ENCODE measurements around the gene GRAP2. TPM values are rescaled to one million over a fixed set of nuclear protein-coding genes. Genes with fewer than 3 reads are reported as not detected.

The GRAP2 gene
- polyA plus RNA-seq, 1 of the 3 experiments (the other 2 are of a cell fraction) = 0.13 TPM

DNA sequence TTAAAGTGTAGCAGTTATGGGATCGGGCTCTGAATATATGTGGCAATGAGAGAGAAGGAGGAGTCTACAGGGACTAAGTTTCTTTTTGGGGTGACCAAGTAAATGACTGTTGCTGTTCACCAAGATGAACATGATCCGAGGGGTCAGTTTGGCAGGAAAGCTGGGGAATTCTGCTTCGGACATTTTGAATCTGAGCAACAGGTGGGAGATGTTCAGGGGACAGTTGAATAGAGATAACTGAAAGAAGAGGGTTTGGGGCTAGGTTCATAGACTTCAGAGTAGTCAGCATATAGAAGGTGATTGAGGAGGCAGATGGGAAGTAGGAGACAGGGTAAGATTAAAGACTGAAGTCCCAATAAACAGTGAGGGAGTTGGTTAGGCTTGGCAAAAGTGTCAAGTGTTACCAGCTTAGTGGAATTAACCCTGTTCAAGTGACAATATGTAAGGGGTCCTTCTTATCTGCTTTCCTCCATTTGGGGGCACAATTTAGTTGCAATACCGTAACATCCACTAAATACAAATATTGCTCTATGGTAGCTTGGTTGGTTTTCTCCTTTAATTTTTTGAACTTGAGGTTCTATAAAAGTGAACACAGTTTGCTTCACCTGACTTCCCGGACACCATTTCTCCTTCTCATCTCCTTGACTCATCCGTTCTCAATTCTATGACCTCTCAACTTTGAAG is 4.4 kb upstream of the GRAP2 start:
- ChIA-PET POLR2A (no interaction called here), CTCF (no interaction called here)
- no peaks in the 10 kb centered on the region for H3K27me3 ChIP-seq (ENCODE audit: insufficient read depth)
- DNase-seq = no peak
- TF ChIP-seq, protein P1, sequence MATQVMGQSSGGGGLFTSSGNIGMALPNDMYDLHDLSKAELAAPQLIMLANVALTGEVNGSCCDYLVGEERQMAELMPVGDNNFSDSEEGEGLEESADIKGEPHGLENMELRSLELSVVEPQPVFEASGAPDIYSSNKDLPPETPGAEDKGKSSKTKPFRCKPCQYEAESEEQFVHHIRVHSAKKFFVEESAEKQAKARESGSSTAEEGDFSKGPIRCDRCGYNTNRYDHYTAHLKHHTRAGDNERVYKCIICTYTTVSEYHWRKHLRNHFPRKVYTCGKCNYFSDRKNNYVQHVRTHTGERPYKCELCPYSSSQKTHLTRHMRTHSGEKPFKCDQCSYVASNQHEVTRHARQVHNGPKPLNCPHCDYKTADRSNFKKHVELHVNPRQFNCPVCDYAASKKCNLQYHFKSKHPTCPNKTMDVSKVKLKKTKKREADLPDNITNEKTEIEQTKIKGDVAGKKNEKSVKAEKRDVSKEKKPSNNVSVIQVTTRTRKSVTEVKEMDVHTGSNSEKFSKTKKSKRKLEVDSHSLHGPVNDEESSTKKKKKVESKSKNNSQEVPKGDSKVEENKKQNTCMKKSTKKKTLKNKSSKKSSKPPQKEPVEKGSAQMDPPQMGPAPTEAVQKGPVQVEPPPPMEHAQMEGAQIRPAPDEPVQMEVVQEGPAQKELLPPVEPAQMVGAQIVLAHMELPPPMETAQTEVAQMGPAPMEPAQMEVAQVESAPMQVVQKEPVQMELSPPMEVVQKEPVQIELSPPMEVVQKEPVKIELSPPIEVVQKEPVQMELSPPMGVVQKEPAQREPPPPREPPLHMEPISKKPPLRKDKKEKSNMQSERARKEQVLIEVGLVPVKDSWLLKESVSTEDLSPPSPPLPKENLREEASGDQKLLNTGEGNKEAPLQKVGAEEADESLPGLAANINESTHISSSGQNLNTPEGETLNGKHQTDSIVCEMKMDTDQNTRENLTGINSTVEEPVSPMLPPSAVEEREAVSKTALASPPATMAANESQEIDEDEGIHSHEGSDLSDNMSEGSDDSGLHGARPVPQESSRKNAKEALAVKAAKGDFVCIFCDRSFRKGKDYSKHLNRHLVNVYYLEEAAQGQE (IDR thresholded peaks at IDR 0.05; ENCODE audit: low read depth, low read length) = no peak
- TF ChIP-seq USF1 (IDR thresholded peaks at IDR 0.05; ENCODE audit: borderline replicate concordance, low read depth) (no peak), ELF1 (IDR thresholded peaks at IDR 0.05) (no peak), GABPA (IDR thresholded peaks at IDR 0.05; ENCODE audit: low read depth) (no peak), RAD21 (IDR thresholded peaks at IDR 0.05; ENCODE audit: low read length) (no peak), RFX5 (IDR thresholded peaks at IDR 0.05; ENCODE audit: low read length) (no peak)
- H3K9ac ChIP-seq = no peak overlapping the region
- H3K9me2 ChIP-seq = no peaks in the 10 kb centered on the region
- no peaks in the 10 kb centered on the region for H4K20me1 ChIP-seq (ENCODE audit: insufficient read depth)
- no peak overlapping the region for H3K27ac ChIP-seq (ENCODE audit: low read depth in 2 of 2, low read length in 1 of 2)
- no peaks in the 10 kb centered on the region for H3K79me2 ChIP-seq (ENCODE audit: insufficient read depth)
- no peaks in the 10 kb centered on the region for H3F3A ChIP-seq (replicated peaks; ENCODE audit: insufficient read depth)
- no peak overlapping the region for H3K4me2 ChIP-seq
- WGBS (ENCODE audit: low lambda C conversion rate) = 49% methylated on average over 6 of the region's 6 CpGs
- H3K9me3 ChIP-seq = no peaks in the 10 kb centered on the region
- no peak overlapping the region for H2AFZ ChIP-seq (ENCODE audit: low read depth)
- no peak overlapping the region for H3K4me3 ChIP-seq (ENCODE audit: low read depth in 2 of 2, low read length in 1 of 2)
- H3K4me1 ChIP-seq (ENCODE audit: control insufficient read depth in 1 of 2, insufficient read depth in 2 of 2, low read depth in 1 of 2, low read length in 1 of 2) = no peaks in the 10 kb centered on the region
- no peaks in the 10 kb centered on the region for H3K36me3 ChIP-seq (replicated peaks in 1 of 2; ENCODE audit: control insufficient read depth in 1 of 2, insufficient read depth in 2 of 2, low read length in 1 of 2)

DNA sequence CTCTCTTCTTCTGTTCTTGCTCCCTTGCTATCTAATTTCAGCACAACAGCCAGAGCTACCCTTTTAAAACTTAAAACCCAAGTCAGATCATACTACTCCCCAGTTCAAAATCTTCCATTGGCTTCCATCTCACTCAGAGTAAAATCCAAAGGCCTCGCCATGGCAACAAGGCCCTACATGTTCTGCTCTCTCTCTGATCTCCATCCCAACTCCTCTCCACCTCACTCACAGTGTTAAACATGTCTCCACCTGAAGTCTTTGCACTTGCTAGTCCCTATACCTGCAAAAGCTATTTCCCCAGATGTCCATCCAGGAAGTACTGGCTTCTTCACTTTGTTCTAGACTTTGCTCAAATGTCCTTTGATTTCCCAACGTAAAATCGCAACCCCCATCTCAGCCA is 3.0 kb upstream of the GRAP2 start:
- CTCF ChIA-PET = no interaction called here
- Histone ChIP-seq H3K9me3 (no peaks in the 10 kb centered on the region), H3K4me2 (no peak overlapping the region), H3K27ac (ENCODE audit: low read depth in 2 of 2, low read length in 1 of 2) (no peak overlapping the region), H3K27me3 (ENCODE audit: insufficient read depth) (no peaks in the 10 kb centered on the region), H3K36me3 (replicated peaks in 1 of 2; ENCODE audit: control insufficient read depth in 1 of 2, insufficient read depth in 2 of 2, low read length in 1 of 2) (no peaks in the 10 kb centered on the region), H3K4me1 (ENCODE audit: control insufficient read depth in 1 of 2, insufficient read depth in 2 of 2, low read depth in 1 of 2, low read length in 1 of 2) (no peaks in the 10 kb centered on the region), H3K4me3 (ENCODE audit: low read depth in 2 of 2, low read length in 1 of 2) (no peak overlapping the region), H3K9me2 (no peaks in the 10 kb centered on the region), H3K79me2 (ENCODE audit: insufficient read depth) (no peaks in the 10 kb centered on the region), H2AFZ (ENCODE audit: low read depth) (no peak overlapping the region), H3F3A (replicated peaks; ENCODE audit: insufficient read depth) (no peaks in the 10 kb centered on the region), H4K20me1 (ENCODE audit: insufficient read depth) (no peaks in the 10 kb centered on the region), H3K9ac (no peak overlapping the region)
- TF ChIP-seq MEF2A (IDR thresholded peaks at IDR 0.05; ENCODE audit: borderline replicate concordance, low read depth) (no peak), SMC3 (IDR thresholded peaks at IDR 0.05; ENCODE audit: low read depth, low read length) (no peak), NRF1 (IDR thresholded peaks at IDR 0.05; ENCODE audit: low read depth, low read length) (no peak), NFIC (IDR thresholded peaks at IDR 0.05; ENCODE audit: borderline replicate concordance) (no peak), CHD2 (IDR thresholded peaks at IDR 0.05; ENCODE audit: low read length, partially characterized antibody) (no peak), FOXJ3 (CRISPR knock-in tag; IDR thresholded peaks at IDR 0.05) (no peak), RCOR1 (IDR thresholded peaks at IDR 0.05; ENCODE audit: low read length) (no peak), RFX5 (IDR thresholded peaks at IDR 0.05; ENCODE audit: low read length) (no peak), RXRA (IDR thresholded peaks at IDR 0.05; ENCODE audit: borderline replicate concordance, low read depth) (no peak), YY1 (IDR thresholded peaks at IDR 0.05; ENCODE audit: low read depth) (no peak), TEAD4 (IDR thresholded peaks at IDR 0.05; ENCODE audit: borderline replicate concordance, insufficient read depth) (no peak), ZBTB33 (IDR thresholded peaks at IDR 0.05; ENCODE audit: borderline replicate concordance, low read depth) (no peak), USF1 (IDR thresholded peaks at IDR 0.05; ENCODE audit: borderline replicate concordance, low read depth) (no peak), GABPA (IDR thresholded peaks at IDR 0.05; ENCODE audit: low read depth) (no peak), POLR2AphosphoS5 (IDR thresholded peaks at IDR 0.05; ENCODE audit: low read depth, low read length) (no peak), MAX (IDR thresholded peaks at IDR 0.05; ENCODE audit: low read depth) (no peak)
- TF ChIP-seq, protein P2, sequence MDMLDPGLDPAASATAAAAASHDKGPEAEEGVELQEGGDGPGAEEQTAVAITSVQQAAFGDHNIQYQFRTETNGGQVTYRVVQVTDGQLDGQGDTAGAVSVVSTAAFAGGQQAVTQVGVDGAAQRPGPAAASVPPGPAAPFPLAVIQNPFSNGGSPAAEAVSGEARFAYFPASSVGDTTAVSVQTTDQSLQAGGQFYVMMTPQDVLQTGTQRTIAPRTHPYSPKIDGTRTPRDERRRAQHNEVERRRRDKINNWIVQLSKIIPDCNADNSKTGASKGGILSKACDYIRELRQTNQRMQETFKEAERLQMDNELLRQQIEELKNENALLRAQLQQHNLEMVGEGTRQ (IDR thresholded peaks at IDR 0.05; ENCODE audit: borderline replicate concordance, low read depth, low read length) = no peak
- 42% methylated on average over 3 of the region's 3 CpGs for WGBS (ENCODE audit: low lambda C conversion rate)
- DNase-seq = no peak
- POLR2A ChIA-PET = interaction anchor here (0.6 kb wide), 1 partner anchor 13 kb away, joined by 3 read pairs; no protein-coding TSS in a partner anchor
